DND-41 (cell line): Measurements from ENCODE around the gene TNRC6A.

Experiments
- ATAC-seq: fragments of 200-7000 bp; cut with Tn5 transposase; 3 replicates; pipeline ENCODE4 v1.9.1; 2021; ENCODE audit warnings: low read depth; ENCODE audit not compliant: insufficient read depth
- DNase-seq: peaks from one replicate; pipeline ENCODE4 v3.0.0-alpha.2; 2020
- H2AFZ ChIP-seq: 2 replicates; pipeline ENCODE4 v1.6.0; 2012; ENCODE audit warnings: low read depth, low read length
- H3K27ac ChIP-seq: 2 replicates; pipeline ENCODE4 v1.5.1; 2012; ENCODE audit warnings: low read length, inconsistent platforms
- H3K27me3 ChIP-seq: fragments of 200-600 bp; sonication (generic); 2 replicates; pipeline ENCODE4 v1.6.0; 2012; ENCODE audit warnings: low read length, mild to moderate bottlenecking, inconsistent platforms; ENCODE audit not compliant: insufficient read depth, poor library complexity
- H3K36me3 ChIP-seq: 2 replicates; pipeline ENCODE4 v1.5.1; 2012; ENCODE audit warnings: low read length, inconsistent platforms; ENCODE audit not compliant: insufficient read depth
- H3K4me1 ChIP-seq: 2 replicates; pipeline ENCODE4 v1.5.1; 2012; ENCODE audit warnings: mild to moderate bottlenecking, low read length; ENCODE audit not compliant: insufficient read depth
- H3K4me2 ChIP-seq: 2 replicates; pipeline ENCODE4 v1.6.0; 2012; ENCODE audit warnings: mild to moderate bottlenecking, moderate library complexity, low read length, inconsistent platforms; ENCODE audit not compliant: insufficient read depth
- H3K4me3 ChIP-seq, 2 experiments: fragments of 200-600 bp in 1 of 2; shearing (Covaris generic) in 1 of 2; 2 replicates each; pipeline ENCODE4 v1.5.1; 2012 to 2016; ENCODE audit warnings: inconsistent platforms in 2 of 2, low read length in 2 of 2, mild to moderate bottlenecking in 2 of 2, low read depth in 1 of 2, moderate library complexity in 1 of 2
- H3K79me2 ChIP-seq: 2 replicates; pipeline ENCODE4 v1.6.0; 2012; ENCODE audit warnings: low read length, inconsistent platforms; ENCODE audit not compliant: insufficient read depth
- H3K9ac ChIP-seq: 2 replicates; pipeline ENCODE4 v1.6.0; 2012; ENCODE audit warnings: low read depth, mild to moderate bottlenecking, inconsistent platforms, low read length, moderate library complexity
- H3K9me3 ChIP-seq: 2 replicates; pipeline ENCODE4 v1.5.1; 2012; ENCODE audit warnings: low read length, moderate library complexity, mild to moderate bottlenecking, inconsistent platforms; ENCODE audit not compliant: insufficient read depth, severe bottlenecking
- H4K20me1 ChIP-seq: 2 replicates; pipeline ENCODE4 v1.6.0; 2012; ENCODE audit warnings: low read length; ENCODE audit not compliant: insufficient read depth
- EZH2 ChIP-seq: IDR thresholded peaks from 3 replicates; pipeline ENCODE4 v1.6.1; 2012; ENCODE audit warnings: borderline replicate concordance, low read depth, mild to moderate bottlenecking, moderate library complexity, low read length, inconsistent platforms; ENCODE audit not compliant: severe bottlenecking
- TF ChIP-seq, protein P1 (sequence below): IDR thresholded peaks from 2 replicates; pipeline ENCODE4 v1.5.1; 2012; ENCODE audit warnings: borderline replicate concordance, low read length, moderate library complexity, mild to moderate bottlenecking; ENCODE audit not compliant: poor library complexity, severe bottlenecking; ENCODE audit errors: extremely low read depth

The TNRC6A gene

DNA sequence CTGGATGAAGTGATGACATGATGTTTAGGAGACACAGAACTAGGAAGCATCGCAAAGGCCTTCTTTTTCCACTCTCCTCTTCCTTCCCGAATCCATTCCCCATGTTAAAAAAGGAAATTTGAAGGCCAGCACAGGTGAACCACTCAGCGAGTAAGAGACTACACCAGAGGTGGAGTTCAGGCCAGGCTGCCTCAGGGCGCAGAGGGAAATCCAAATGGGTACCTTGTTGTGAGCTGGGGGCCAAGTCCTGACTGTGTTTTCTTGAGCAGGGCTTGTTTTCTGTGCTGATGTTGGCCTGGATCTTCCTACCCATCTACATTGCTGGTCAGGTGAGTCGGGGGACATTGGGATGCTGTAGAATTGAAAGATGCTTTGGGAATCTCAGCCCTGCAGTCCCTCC lies 142.4 kb downstream of the TNRC6A start:
- Histone ChIP-seq H3K9me3 (no peaks in the 10 kb centered on the region), H3K4me1 (no peaks in the 10 kb centered on the region), H3K27me3 (no peaks in the 10 kb centered on the region), H3K4me2 (no peak overlapping the region), H3K4me3 (no peak overlapping the region), H2AFZ (no peak overlapping the region), H3K27ac (no peak overlapping the region), H3K9ac (no peak overlapping the region), H3K79me2 (no peaks in the 10 kb centered on the region), H4K20me1 (no peaks in the 10 kb centered on the region), H3K36me3 (no peaks in the 10 kb centered on the region)
- TF ChIP-seq, protein P1, sequence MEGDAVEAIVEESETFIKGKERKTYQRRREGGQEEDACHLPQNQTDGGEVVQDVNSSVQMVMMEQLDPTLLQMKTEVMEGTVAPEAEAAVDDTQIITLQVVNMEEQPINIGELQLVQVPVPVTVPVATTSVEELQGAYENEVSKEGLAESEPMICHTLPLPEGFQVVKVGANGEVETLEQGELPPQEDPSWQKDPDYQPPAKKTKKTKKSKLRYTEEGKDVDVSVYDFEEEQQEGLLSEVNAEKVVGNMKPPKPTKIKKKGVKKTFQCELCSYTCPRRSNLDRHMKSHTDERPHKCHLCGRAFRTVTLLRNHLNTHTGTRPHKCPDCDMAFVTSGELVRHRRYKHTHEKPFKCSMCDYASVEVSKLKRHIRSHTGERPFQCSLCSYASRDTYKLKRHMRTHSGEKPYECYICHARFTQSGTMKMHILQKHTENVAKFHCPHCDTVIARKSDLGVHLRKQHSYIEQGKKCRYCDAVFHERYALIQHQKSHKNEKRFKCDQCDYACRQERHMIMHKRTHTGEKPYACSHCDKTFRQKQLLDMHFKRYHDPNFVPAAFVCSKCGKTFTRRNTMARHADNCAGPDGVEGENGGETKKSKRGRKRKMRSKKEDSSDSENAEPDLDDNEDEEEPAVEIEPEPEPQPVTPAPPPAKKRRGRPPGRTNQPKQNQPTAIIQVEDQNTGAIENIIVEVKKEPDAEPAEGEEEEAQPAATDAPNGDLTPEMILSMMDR, result no peak
- no peak for TF ChIP-seq EZH2
- no peak for ATAC-seq
- DNase-seq, result no peak

DNA sequence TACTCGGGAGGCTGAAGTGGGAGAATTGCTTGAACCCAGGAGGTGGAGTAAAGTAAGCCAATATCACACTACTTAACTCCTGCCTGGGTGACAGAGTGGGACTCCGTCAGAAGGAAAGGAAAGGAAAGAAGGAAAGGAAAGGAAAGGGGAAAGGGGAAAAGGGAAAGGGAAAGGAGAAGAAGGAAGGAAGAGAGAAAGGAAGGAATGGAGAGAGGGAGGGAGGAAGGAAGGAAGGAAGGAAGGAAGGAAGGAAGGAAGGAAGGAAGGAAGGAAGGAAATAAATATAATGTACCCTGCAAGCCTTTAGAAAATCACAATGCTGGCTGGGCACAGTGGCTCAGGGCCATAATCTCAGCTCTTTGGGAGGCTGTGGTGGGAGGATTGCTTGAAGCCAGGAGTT lies 143.6 kb downstream of the TNRC6A start:
- no peak overlapping the region for H3K27ac ChIP-seq
- no peaks in the 10 kb centered on the region for H3K27me3 ChIP-seq
- no peak overlapping the region for H3K9ac ChIP-seq
- no peaks in the 10 kb centered on the region for H4K20me1 ChIP-seq
- DNase-seq (no peak), ATAC-seq (no peak)
- H3K36me3 ChIP-seq, result no peaks in the 10 kb centered on the region
- no peak overlapping the region for H3K4me2 ChIP-seq
- H3K79me2 ChIP-seq, result no peaks in the 10 kb centered on the region
- H3K4me3 ChIP-seq, result no peak overlapping the region
- TF ChIP-seq, protein P1, result no peak
- TF ChIP-seq EZH2, result no peak
- no peaks in the 10 kb centered on the region for H3K4me1 ChIP-seq
- H2AFZ ChIP-seq, result no peak overlapping the region
- no peaks in the 10 kb centered on the region for H3K9me3 ChIP-seq

DNA sequence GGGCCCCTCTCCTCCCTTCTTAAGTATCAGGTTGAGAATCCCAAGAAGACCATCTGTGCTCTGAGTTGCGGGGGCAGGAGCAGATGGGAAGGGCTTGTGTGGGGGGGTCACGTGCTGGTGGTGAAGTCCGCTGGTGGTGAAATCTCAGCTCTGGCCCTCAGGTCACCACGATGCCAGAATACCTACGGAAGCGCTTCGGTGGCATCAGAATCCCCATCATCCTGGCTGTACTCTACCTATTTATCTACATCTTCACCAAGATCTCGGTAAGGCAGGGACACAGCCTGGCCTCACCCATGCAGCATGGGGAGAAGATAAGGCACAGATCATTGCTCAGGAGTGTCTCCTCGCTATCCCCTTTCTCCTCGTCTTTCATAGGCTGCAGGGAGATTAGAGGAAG lies 146.0 kb downstream of the TNRC6A start:
- Histone ChIP-seq H3K4me1 (no peaks in the 10 kb centered on the region), H2AFZ (no peak overlapping the region), H3K9ac (no peak overlapping the region), H4K20me1 (no peaks in the 10 kb centered on the region), H3K4me2 (no peak overlapping the region), H3K27ac (no peak overlapping the region), H3K27me3 (no peaks in the 10 kb centered on the region), H3K36me3 (no peaks in the 10 kb centered on the region), H3K4me3 (no peak overlapping the region), H3K9me3 (no peaks in the 10 kb centered on the region), H3K79me2 (no peaks in the 10 kb centered on the region)
- DNase-seq, result no peak
- TF ChIP-seq EZH2, result no peak
- TF ChIP-seq, protein P1, result no peak
- no peak for ATAC-seq
